NOMO-1 (cell line): ENCODE results near the gene DNAL1.

Experiments
- DNase-seq, 2 experiments: peaks; one replicate each; lab custom pipeline; 2025; ENCODE audit not compliant: unreplicated experiment in 2 of 2; lab: John Stamatoyannopoulos, UW

The DNAL1 gene

GRCh38 chr14:73741876-73742519 lies 97.2 kb downstream of the DNAL1 start:
- no peak for DNase-seq

GRCh38 chr14:73742520-73743238 lies 97.9 kb downstream of the DNAL1 start:
- no peak for DNase-seq

GRCh38 chr14:73743431-73743931 lies 98.7 kb downstream of the DNAL1 start:
- peak; percentile 67 to 82 for DNase-seq

- no peak for DNase-seq
These were observed 99.5 kb downstream of the DNAL1 start for GRCh38 chr14:73744175-73744867.

GRCh38 chr14:73744874-73745529 lies 100.2 kb downstream of the DNAL1 start:
- no peak for DNase-seq

- no peak for DNase-seq
These were observed 101.1 kb downstream of the DNAL1 start for GRCh38 chr14:73745571-73746519.

GRCh38 chr14:73746520-73747378 lies 102.0 kb downstream of the DNAL1 start:
- DNase-seq = no peak

GRCh38 chr14:73747379-73748211 lies 102.8 kb downstream of the DNAL1 start:
- DNase-seq = no peak

GRCh38 chr14:73748858-73749357 lies 104.1 kb downstream of the DNAL1 start:
- no peak for DNase-seq

GRCh38 chr14:73749706-73750530 lies 105.1 kb downstream of the DNAL1 start:
- no peak for DNase-seq

- no peak for DNase-seq
These were observed 105.7 kb downstream of the DNAL1 start for GRCh38 chr14:73750531-73750901.

- DNase-seq = peak; percentile 39 to 56
These were observed 106.4 kb downstream of the DNAL1 start for GRCh38 chr14:73751157-73751691.

- peak in 1 of 2 experiments; percentile 15 for DNase-seq
These were observed 107.7 kb downstream of the DNAL1 start for GRCh38 chr14:73752297-73752992.
